GM12875 (cell line): Measurements from ENCODE around the gene BAIAP2.

ENCODE experiments used
- H3K4me3 ChIP-seq: one replicate; pipeline ENCODE4 v1.5.1; 2011; ENCODE audit warnings: low read depth, low read length, control low read depth
- CTCF ChIP-seq: IDR thresholded peaks from 2 replicates; pipeline ENCODE4 v1.5.1; 2011; ENCODE audit warnings: low read depth, mild to moderate bottlenecking, control low read depth, inconsistent platforms, low read length, moderate library complexity, borderline replicate concordance; ENCODE audit not compliant: insufficient read depth

The BAIAP2 gene

GRCh38 chr17:81160747-81161453 is 125.9 kb downstream of the BAIAP2 start:
- no peak for TF ChIP-seq CTCF
- no peak overlapping the region for H3K4me3 ChIP-seq

- no peak for TF ChIP-seq CTCF
Measured at GRCh38 chr17:81161536-81161935, 126.6 kb downstream of the BAIAP2 start.

GRCh38 chr17:81161972-81162371 is 127.0 kb downstream of the BAIAP2 start:
- TF ChIP-seq CTCF = no peak
- no peak overlapping the region for H3K4me3 ChIP-seq

More at GRCh38 chr17:81161536-81161935, 126.6 kb downstream of the BAIAP2 start:
- no peak overlapping the region for H3K4me3 ChIP-seq

GRCh38 chr17:81162491-81162890 is 127.5 kb downstream of the BAIAP2 start:
- no peak for TF ChIP-seq CTCF
- no peak overlapping the region for H3K4me3 ChIP-seq

GRCh38 chr17:81163051-81163695 is 128.2 kb downstream of the BAIAP2 start:
- TF ChIP-seq CTCF = no peak
- H3K4me3 ChIP-seq = no peak overlapping the region

GRCh38 chr17:81163703-81164370 is 128.9 kb downstream of the BAIAP2 start:
- H3K4me3 ChIP-seq = no peak overlapping the region
- TF ChIP-seq CTCF = no peak
